ENCODE results near the gene TREM2.

DNA sequence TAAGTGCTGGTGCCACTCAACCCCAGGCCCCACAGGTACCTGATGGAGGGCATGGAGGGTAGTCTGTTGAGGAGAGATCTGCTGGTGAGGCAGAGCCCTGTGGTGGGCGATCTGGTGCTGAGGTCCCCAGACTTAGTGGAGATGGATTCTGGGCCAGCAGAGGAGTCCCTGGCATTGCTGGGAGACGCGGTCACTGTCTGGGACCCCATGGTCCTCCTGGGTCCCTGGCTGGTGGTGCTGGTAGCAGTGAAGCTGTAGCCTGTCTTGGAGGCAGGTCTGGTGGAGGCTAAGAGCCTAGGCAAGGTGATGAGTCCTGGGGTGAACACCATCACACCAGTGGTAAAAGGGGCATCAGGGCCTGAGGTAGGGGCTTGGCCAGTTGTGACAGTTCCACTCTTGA, 31.5 kb upstream of the TREM2 start:
- TF ChIP-seq, protein P1, sequence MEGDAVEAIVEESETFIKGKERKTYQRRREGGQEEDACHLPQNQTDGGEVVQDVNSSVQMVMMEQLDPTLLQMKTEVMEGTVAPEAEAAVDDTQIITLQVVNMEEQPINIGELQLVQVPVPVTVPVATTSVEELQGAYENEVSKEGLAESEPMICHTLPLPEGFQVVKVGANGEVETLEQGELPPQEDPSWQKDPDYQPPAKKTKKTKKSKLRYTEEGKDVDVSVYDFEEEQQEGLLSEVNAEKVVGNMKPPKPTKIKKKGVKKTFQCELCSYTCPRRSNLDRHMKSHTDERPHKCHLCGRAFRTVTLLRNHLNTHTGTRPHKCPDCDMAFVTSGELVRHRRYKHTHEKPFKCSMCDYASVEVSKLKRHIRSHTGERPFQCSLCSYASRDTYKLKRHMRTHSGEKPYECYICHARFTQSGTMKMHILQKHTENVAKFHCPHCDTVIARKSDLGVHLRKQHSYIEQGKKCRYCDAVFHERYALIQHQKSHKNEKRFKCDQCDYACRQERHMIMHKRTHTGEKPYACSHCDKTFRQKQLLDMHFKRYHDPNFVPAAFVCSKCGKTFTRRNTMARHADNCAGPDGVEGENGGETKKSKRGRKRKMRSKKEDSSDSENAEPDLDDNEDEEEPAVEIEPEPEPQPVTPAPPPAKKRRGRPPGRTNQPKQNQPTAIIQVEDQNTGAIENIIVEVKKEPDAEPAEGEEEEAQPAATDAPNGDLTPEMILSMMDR (IDR thresholded peaks at IDR 0.05; ENCODE audit: low read length): no peak
- TF ChIP-seq EZH2phosphoT487 (IDR thresholded peaks at IDR 0.05; ENCODE audit: low read length): no peak
- TF ChIP-seq EZH2 (optimal IDR thresholded peaks at IDR 0.05; ENCODE audit: low read depth, low read length): no peak

Data from MM.1S (cell line).